Activated naive CD4-positive, alpha-beta T cell treated with anti-CD3 and anti-CD28 coated beads for 36 hours (primary cell): ENCODE data around the gene MYOZ3. TPM values are rescaled to one million over a fixed set of nuclear protein-coding genes. Genes with fewer than 3 reads are reported as not detected.

Experiments used
- CTCF ChIA-PET: fragments of 350-600 bp; sonication (Branson Sonifier 250); formaldehyde crosslinking; loops from one replicate; lab custom pipeline; 2021; ENCODE audit warnings: antibody characterized with exemption; lab: Charles Lee
- DNase-seq: peaks from one replicate; pipeline ENCODE4 v3.0.0-alpha.2; 2020
- H3K27ac Mint-ChIP-seq: one replicate; pipeline ENCODE4 v1.8.0; 2021; ENCODE audit warnings: mild to moderate bottlenecking, mixed read lengths
- H3K27me3 Mint-ChIP-seq: one replicate; pipeline ENCODE4 v1.8.0; 2021; ENCODE audit warnings: low read depth, mixed read lengths
- H3K36me3 Mint-ChIP-seq: one replicate; pipeline ENCODE4 v1.8.0; 2021; ENCODE audit warnings: low read depth, mixed read lengths
- H3K4me1 Mint-ChIP-seq: one replicate; pipeline ENCODE4 v1.8.0; 2021; ENCODE audit warnings: low read depth, mixed read lengths
- H3K4me3 Mint-ChIP-seq: one replicate; pipeline ENCODE4 v1.8.0; 2021; ENCODE audit warnings: mild to moderate bottlenecking, moderate library complexity, mixed read lengths
- H3K9me3 Mint-ChIP-seq: one replicate; pipeline ENCODE4 v1.8.0; 2021; ENCODE audit warnings: mixed read lengths
- intact Hi-C: fragments of 100-400 bp; cut with micrococcal nuclease; formaldehyde crosslinking; loops from one replicate; pipeline ENCODE4 v1.15.1; 2023
- total RNA-seq, 2 experiments: library from RNA; stranded (reverse); gene quantifications; one replicate each; pipeline ENCODE4 v1.2.3, GENCODE V29; 2021

The MYOZ3 gene
- total RNA-seq, 2 experiments from 2014 or later, result 0.17 to 0.49 TPM

DNA sequence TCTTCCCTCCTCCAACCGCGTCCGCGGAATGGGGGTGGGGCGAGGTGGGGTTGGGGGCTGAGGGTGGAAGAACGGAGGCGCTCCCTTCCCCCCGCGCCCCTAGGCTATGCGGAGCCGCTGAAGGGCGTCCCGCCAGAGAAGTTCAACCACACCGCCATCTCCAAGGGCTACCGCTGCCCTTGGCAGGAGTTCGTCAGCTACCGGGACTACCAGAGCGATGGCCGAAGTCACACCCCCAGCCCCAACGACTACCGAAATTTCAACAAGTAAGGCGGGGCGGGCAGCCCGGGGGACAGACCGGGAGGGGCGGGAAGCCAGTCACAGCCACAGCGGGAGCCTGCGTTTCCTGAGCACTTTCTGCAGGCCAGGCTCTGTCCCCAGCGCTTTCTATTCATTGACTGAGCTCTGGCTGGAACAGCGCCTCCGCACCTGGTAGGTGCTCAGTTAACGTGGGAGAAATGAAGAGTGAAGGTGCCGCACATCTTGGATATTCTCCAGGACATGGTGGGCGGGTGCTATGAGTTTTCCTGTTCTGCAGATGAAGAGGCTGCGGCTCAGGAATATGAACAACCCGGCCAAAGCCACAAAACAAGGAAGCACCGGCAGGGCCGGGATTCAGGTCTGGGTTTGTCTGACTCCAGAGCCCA lies 11.3 kb downstream of the MYOZ3 start:
- CTCF ChIA-PET, result interaction anchor here (0.6 to 1.5 kb wide), 4 partner anchors 32 to 121 kb away, joined by 3 to 5 read pairs (median 3); no protein-coding TSS in a partner anchor

DNA sequence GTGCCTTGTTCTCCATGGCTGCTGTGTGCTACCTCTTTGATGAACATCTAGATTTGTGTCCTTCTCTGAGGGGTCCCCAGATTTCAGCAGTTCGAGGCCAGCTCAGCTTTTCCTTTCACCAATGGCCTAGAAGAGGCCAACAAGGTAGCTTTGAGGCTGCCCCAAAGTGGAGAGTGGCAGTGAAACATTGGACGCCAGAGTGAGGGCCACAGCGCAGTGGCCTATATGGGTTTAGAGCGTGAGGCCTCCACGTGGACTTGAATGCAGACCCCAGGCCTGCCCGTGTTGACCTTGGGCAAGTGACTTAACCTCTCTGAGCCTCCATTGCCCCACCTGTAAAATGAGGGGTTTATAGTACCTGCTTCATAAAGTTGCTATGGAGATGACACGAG lies 11.8 kb downstream of the MYOZ3 start:
- no peak overlapping the region for H3K27ac Mint-ChIP-seq
- CTCF ChIA-PET, result interaction anchor here (0.6 to 1.5 kb wide), 4 partner anchors 69 to 250 kb away, joined by 3 read pairs; no protein-coding TSS in a partner anchor
- no peaks in the 10 kb centered on the region for H3K36me3 Mint-ChIP-seq
- no peaks in the 10 kb centered on the region for H3K4me1 Mint-ChIP-seq
- H3K4me3 Mint-ChIP-seq, result no peak overlapping the region
- no peak for DNase-seq
- H3K9me3 Mint-ChIP-seq, result no peaks in the 10 kb centered on the region
- intact Hi-C loops, result loop anchor here (2.0 kb wide), 1 partner anchor 62 kb away; no protein-coding TSS in a partner anchor
- H3K27me3 Mint-ChIP-seq, result peaks cover 14% of the 10 kb centered on the region

More for the DNA sequence above, 11.3 kb downstream of the MYOZ3 start:
- intact Hi-C loops, result loop anchor here (2.0 kb wide), 1 partner anchor 62 kb away; no protein-coding TSS in a partner anchor
- Mint-ChIP-seq H3K4me3 (peak overlapping the region; percentile 74), H3K27ac (no peak overlapping the region), H3K9me3 (no peaks in the 10 kb centered on the region), H3K36me3 (no peaks in the 10 kb centered on the region), H3K27me3 (peaks cover 14% of the 10 kb centered on the region), H3K4me1 (no peaks in the 10 kb centered on the region)
- DNase-seq, result peak; percentile 51

DNA sequence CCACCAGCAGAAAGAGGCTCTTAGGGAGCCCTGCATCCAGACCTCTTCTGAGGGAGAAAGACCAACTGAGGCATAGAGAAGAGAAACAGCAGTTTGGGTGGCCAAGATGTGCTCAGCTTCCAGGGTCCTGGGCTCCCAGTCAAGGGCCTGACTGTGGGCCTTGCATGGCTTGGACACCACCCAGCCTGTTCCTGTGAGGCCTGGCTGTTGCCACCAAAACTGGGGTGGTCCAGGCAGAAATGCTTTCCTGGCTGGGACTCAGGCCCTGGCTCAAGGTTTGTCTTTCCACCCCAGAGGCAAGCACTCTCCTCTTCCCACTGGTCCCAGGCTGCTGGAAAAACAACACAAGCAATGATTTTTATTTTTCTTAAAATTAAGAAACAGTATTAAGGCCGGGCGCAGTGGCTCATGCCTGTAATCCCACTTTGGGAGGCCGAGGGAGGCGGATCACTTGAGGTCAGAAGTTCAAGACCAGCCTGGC lies 13.3 kb downstream of the MYOZ3 start:
- peaks cover 14% of the 10 kb centered on the region for H3K27me3 Mint-ChIP-seq

DNA sequence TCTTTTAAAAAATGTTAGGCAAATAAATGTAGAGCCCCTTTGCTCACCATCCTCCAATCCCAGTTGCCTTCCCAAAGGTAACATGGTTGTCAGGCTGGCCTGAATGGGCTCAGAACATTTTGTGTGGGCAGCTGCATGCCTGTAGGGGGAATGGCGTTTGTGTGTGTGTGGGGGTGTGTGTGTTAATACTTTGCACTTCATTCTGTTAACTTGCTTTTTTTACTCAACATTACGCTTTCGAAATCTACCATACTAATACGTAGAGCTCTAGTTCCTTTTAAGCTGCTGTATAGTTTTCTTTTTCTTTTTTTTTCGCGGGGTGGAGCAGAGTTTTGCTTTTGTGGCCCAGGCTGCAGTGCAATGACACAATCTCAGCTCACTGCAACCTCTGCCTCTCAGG lies 14.0 kb downstream of the MYOZ3 start:
- no peak overlapping the region for H3K4me3 Mint-ChIP-seq
- no peak overlapping the region for H3K27ac Mint-ChIP-seq
- intact Hi-C loops, result no loop called here
- CTCF ChIA-PET, result interaction anchor here (1.1 to 1.2 kb wide), 2 partner anchors 17 to 25 kb away, joined by 3 to 4 read pairs; partner anchors contain the start of gene RBM22
- no peaks in the 10 kb centered on the region for H3K4me1 Mint-ChIP-seq
- no peaks in the 10 kb centered on the region for H3K9me3 Mint-ChIP-seq
- DNase-seq, result no peak
- no peaks in the 10 kb centered on the region for H3K36me3 Mint-ChIP-seq
- H3K27me3 Mint-ChIP-seq, result peaks cover 12% of the 10 kb centered on the region

More for the DNA sequence above, 13.3 kb downstream of the MYOZ3 start:
- CTCF ChIA-PET, result interaction anchor here (0.6 to 1.2 kb wide), 3 partner anchors 17 to 33 kb away, joined by 3 to 4 read pairs (median 3); partner anchors contain the start of gene RBM22
- no peaks in the 10 kb centered on the region for H3K9me3 Mint-ChIP-seq
- no peaks in the 10 kb centered on the region for H3K4me1 Mint-ChIP-seq
- H3K4me3 Mint-ChIP-seq, result no peak overlapping the region
- no peak overlapping the region for H3K27ac Mint-ChIP-seq
- intact Hi-C loops, result no loop called here
- DNase-seq, result no peak
- no peaks in the 10 kb centered on the region for H3K36me3 Mint-ChIP-seq

DNA sequence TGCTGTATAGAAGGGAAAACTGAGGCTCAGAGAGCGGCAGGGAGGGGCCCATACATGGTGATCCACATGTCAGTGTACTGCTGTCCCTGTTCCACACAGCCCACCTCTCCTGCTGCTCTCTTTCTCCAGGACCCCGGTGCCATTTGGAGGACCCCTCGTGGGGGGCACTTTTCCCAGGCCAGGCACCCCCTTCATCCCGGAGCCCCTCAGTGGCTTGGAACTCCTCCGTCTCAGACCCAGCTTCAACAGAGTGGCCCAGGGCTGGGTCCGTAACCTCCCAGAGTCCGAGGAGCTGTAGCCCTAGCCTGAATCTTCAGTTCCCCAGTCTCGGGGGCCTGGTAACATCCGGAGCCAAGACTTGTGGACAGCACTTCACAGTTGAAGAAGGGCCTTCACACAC lies 15.5 kb downstream of the MYOZ3 start:
- CTCF ChIA-PET, result no interaction called here
- intact Hi-C loops, result no loop called here
- H3K4me3 Mint-ChIP-seq, result no peak overlapping the region
- peaks cover 5% of the 10 kb centered on the region for H3K36me3 Mint-ChIP-seq
- DNase-seq, result no peak
- H3K27me3 Mint-ChIP-seq, result no peaks in the 10 kb centered on the region
- H3K27ac Mint-ChIP-seq, result no peak overlapping the region
- H3K9me3 Mint-ChIP-seq, result no peaks in the 10 kb centered on the region
- no peaks in the 10 kb centered on the region for H3K4me1 Mint-ChIP-seq

DNA sequence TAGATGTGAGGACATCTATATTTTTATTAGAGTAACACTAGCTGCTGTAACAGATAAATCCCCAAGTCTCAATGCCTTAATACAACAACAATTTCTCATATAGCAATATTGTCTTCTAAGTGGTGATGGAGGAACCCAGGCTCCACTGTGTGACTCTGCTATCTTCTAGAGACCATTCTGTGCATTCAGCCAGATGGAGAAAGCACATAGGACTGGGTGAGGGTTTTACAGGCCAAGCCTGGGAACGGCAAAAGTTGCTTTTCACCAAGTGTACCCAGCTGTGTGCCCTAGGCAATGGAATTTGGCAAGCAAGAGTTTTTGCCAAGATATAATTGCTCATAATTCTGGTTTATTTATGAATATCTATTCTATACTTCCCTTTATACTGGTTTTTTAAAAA lies 28.1 kb downstream of the MYOZ3 start:
- H3K36me3 Mint-ChIP-seq, result peaks cover 26% of the 10 kb centered on the region
- CTCF ChIA-PET, result interaction anchor here (1.0 to 5.3 kb wide), 2 partner anchors 12 to 112 kb away, joined by 4 to 15 read pairs; partner anchors contain the start of gene RBM22
- intact Hi-C loops, result no loop called here
- H3K27me3 Mint-ChIP-seq, result no peaks in the 10 kb centered on the region
- no peaks in the 10 kb centered on the region for H3K9me3 Mint-ChIP-seq
- no peak overlapping the region for H3K4me3 Mint-ChIP-seq
- DNase-seq, result no peak
- H3K27ac Mint-ChIP-seq, result no peak overlapping the region
- H3K4me1 Mint-ChIP-seq, result no peaks in the 10 kb centered on the region

DNA sequence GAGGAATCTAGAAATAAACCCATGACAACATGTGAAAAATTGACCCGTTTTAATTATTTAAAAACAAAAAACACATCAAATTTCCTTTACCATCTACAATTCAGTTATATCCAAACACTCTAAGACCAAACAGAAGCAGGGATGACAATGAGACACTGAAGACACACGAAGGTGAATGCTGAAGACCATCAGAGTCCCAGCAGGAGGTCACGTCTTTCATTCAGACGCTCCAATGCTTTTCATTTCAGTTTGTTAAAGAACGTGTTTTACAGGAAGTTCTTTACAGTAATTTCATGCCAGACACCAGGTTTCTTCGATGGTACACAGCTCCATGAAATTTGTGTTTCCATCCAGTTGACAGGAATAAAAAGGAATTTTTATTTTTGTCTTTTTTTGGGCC lies 29.7 kb downstream of the MYOZ3 start:
- DNase-seq, result no peak
- peaks cover 26% of the 10 kb centered on the region for H3K36me3 Mint-ChIP-seq
- H3K9me3 Mint-ChIP-seq, result no peaks in the 10 kb centered on the region
- H3K4me3 Mint-ChIP-seq, result no peak overlapping the region
- H3K27ac Mint-ChIP-seq, result no peak overlapping the region
- CTCF ChIA-PET, result interaction anchor here (5.3 kb wide), 1 partner anchor 10 kb away, joined by 15 read pairs; the partner anchor contains the start of gene RBM22
- no peaks in the 10 kb centered on the region for H3K27me3 Mint-ChIP-seq
- no peaks in the 10 kb centered on the region for H3K4me1 Mint-ChIP-seq
- intact Hi-C loops, result no loop called here

DNA sequence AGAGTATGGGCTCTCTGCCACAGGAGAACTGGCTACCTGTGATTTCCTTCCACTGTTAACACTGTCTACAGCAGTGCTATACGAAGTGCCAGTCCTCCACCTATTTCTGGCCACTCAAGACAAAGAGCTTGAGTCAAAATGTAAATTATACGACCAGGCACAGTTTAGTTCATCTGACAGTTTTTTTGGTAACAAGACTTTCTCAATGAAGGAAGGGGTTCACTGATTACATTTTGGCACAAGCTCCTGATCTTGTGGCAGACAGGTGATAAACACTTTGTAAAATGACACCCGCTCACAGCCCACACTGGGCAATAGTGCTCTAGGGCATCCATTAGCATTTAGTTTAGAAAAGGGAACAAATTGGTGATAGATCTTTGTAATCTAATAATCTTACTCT lies 31.2 kb downstream of the MYOZ3 start:
- no peaks in the 10 kb centered on the region for H3K9me3 Mint-ChIP-seq
- intact Hi-C loops, result no loop called here
- H3K4me3 Mint-ChIP-seq, result no peak overlapping the region
- CTCF ChIA-PET, result interaction anchor here (5.3 kb wide), 1 partner anchor 9 kb away, joined by 15 read pairs; the partner anchor contains the start of gene RBM22
- no peaks in the 10 kb centered on the region for H3K27me3 Mint-ChIP-seq
- peaks cover 33% of the 10 kb centered on the region for H3K36me3 Mint-ChIP-seq
- no peak for DNase-seq
- no peak overlapping the region for H3K27ac Mint-ChIP-seq
- no peaks in the 10 kb centered on the region for H3K4me1 Mint-ChIP-seq

DNA sequence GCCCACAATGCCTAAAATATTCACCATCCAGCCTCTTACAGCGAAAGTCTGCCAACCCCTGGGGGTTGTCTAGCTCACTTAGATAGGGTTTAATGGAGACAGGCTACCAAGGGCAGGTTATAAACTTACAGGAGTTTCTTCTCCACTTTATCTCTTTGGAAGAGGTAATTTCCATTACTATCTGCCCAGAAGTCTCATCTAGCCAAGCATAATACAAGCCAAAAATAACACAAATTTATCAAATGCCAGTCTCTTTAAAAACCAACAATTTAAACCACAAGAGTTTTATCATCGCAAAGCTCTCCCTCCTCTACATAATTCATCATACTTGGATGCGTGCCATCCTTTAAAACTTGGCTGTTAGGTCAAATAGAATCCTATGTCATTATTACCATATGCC lies 33.6 kb downstream of the MYOZ3 start:
- intact Hi-C loops, result no loop called here
- CTCF ChIA-PET, result interaction anchor here (0.9 kb wide), 1 partner anchor 152 kb away, joined by 3 read pairs; no protein-coding TSS in a partner anchor
- Mint-ChIP-seq H3K27ac (no peak overlapping the region), H3K36me3 (peaks cover 38% of the 10 kb centered on the region), H3K4me3 (no peak overlapping the region), H3K9me3 (no peaks in the 10 kb centered on the region), H3K27me3 (no peaks in the 10 kb centered on the region), H3K4me1 (peaks cover 5% of the 10 kb centered on the region)
- DNase-seq, result no peak

DNA sequence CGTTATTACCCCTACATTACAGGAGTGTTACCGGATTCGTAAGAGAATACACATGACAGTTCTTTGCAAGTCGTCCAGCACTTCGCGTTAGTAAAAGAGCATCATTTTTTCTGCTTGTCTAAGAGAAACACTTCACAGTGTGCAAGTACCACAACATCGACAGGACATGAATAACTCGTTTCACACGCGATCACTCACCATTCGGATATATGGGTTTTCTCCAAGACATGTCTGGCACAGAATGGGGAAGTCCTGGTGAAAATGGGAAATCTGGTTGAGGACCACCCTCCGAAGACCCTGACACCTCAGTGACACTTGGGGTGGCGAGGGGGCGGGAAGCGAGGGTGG lies 39.2 kb downstream of the MYOZ3 start:
- H3K4me1 Mint-ChIP-seq, result peaks cover 8% of the 10 kb centered on the region
- CTCF ChIA-PET, result interaction anchor here (0.6 to 5.9 kb wide), 31 partner anchors 10 to 492 kb away, joined by 3 to 63 read pairs (median 4); partner anchors contain the start of genes DCTN4, IRGM and SMIM3

DNA sequence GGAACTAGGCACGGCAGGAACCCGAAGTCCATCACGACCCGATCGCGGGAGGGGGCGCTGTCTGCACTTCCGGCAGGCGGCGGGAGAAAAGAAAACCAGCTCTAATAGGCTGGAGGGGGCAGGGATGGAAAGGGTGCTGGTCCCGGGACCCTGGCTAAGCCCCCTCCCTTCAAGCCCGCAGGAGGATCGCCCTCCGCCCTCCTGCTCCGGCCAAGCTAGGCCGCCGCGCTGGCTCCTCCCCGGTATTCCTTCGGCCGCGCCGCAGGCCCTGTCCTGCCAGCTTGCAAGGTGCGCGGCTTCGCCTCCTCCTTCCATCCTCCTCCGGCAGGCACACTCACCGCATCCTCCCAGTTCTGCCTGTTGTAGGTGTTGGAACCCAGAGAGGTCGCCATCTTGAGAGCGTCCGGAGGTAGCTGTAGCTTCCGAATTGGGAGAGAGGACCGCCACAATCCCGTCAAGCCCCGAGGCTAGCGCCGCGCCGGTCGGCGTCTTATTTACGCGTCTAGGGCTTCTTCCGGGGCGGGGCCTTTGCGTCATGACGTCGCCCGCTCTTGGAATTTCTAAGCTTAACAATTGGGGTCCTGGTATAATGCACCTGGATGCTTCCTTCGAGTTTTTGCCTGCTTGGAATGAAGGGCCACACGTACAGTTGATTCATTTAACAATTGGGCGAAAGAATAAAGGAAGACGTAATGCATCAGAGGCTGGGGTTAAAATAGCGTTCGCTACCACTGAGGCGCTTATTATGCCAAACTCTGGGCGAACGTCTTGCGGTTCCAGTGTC lies 39.7 kb downstream of the MYOZ3 start, which contains the start of gene RBM22:
RBM22 (minus strand) TSS at position 469 of the 784 bp plus-strand sequence; CDS start at position 392, 77 bp downstream.
- CTCF ChIA-PET, result interaction anchor here (0.6 to 5.9 kb wide), 38 partner anchors 9 to 491 kb away, joined by 3 to 63 read pairs (median 4); partner anchors contain the start of genes DCTN4, IRGM and SMIM3
- no peaks in the 10 kb centered on the region for H3K27me3 Mint-ChIP-seq
- intact Hi-C loops, result loop anchor here (1.0 to 5.0 kb wide), 14 partner anchors 42 to 552 kb away; partner anchors contain the start of genes CD74, GM2A, RPS14 and TCOF1
- H3K36me3 Mint-ChIP-seq, result peaks cover 21% of the 10 kb centered on the region
- no peak within 1 kb of the TSS for H3K27ac Mint-ChIP-seq
- H3K4me1 Mint-ChIP-seq, result peaks cover 8% of the 10 kb centered on the region
- no peaks in the 10 kb centered on the region for H3K9me3 Mint-ChIP-seq
- no peak within 1 kb of the TSS for H3K4me3 Mint-ChIP-seq
- peak; percentile 95 for DNase-seq

More for the DNA sequence above, 39.2 kb downstream of the MYOZ3 start:
- Mint-ChIP-seq H3K27me3 (no peaks in the 10 kb centered on the region), H3K36me3 (peaks cover 21% of the 10 kb centered on the region), H3K9me3 (no peaks in the 10 kb centered on the region), H3K27ac (no peak overlapping the region), H3K4me3 (no peak overlapping the region)
- no peak for DNase-seq
- intact Hi-C loops, result loop anchor here (1.0 to 5.0 kb wide), 7 partner anchors 79 to 552 kb away; partner anchors contain the start of genes GM2A and RPS14
